GM21526 (cell line): ENCODE measurements around the gene ITPR3.

ENCODE experiments used
- ATAC-seq: cut with Tn5 transposase; IDR thresholded peaks from one replicate; pipeline ENCODE4 v1.9.1; 2021; ENCODE audit warnings: moderate library complexity; ENCODE audit not compliant: unreplicated experiment, low FRiP score

Gene ITPR3

DNA sequence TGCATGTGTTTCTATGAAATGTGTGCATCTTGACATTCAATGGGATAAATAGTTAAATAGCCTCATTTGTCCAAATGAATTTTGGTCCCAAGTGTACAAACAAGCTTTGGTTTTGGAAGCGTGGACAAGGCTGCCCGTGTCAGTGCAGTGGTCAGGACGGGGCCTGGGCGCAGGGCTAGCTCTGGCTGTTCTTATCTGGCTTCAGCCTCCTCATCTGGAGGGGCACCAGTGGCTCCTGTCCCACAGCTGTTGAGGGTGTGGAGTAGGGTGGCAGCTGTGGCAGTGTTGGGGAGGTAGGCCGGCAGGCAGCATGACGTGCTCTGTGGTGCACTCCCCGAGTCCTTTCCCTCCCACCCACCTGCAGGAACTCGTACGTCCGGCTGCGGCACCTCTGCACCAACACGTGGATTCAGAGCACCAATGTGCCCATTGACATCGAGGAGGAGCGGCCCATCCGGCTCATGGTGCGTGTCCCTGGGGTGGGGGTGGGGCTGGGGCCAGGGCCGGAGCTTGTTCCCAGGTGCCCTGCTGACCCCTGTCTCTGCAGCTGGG is 43.5 kb downstream of the ITPR3 start:
- no peak for ATAC-seq

DNA sequence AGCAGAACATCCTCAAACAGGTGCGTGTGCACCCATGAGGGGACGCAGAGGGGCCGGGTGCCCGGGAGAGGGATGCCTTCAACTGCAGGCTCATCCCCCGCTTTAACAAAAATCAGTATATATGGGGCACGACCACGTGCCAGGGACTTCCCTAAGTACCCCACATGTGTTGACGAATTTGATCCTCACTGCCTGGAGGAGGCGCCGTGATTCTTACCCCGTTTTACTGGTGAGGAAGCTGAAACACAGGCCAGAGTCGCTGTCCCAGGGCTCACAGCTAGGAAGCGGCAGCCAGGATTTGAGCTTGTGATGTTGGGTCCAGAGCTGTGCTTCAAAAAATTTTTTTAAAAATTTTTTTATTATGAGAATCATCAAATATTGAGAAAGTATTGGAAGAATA is 44.8 kb downstream of the ITPR3 start:
- ATAC-seq, result no peak

DNA sequence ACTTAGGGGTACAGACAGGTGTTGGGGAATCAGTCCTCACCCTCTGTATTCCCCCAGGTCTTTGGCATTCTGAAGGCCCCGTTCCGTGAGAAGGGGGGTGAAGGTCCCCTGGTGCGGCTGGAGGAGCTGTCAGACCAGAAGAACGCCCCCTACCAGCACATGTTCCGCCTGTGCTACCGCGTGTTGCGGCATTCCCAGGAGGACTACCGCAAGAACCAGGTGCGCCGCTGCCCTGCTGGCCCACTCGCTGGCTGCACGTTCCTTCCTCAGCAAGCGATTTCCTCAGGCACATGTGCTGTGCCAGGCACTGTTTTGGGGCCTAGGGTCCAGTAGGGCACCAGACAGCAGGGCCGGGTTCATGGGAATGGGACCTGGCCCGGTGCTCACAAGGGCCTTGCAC is 46.0 kb downstream of the ITPR3 start:
- ATAC-seq, result no peak

DNA sequence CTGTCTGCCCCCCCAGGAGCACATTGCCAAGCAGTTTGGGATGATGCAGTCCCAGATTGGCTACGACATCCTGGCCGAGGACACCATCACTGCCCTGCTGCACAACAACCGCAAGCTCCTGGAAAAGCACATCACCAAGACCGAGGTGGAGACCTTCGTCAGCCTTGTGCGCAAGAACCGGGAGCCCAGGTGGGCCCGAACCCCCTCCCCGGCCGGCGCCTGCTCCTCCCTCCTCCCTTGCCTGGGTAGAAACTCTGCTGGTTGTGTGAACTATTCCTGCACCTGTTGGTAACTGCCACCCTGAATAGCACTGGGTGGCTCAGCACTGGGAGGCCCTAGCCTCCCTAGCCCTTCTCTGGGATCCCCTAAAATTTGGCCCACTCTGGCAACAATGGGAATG is 46.7 kb downstream of the ITPR3 start:
- ATAC-seq, result no peak

DNA sequence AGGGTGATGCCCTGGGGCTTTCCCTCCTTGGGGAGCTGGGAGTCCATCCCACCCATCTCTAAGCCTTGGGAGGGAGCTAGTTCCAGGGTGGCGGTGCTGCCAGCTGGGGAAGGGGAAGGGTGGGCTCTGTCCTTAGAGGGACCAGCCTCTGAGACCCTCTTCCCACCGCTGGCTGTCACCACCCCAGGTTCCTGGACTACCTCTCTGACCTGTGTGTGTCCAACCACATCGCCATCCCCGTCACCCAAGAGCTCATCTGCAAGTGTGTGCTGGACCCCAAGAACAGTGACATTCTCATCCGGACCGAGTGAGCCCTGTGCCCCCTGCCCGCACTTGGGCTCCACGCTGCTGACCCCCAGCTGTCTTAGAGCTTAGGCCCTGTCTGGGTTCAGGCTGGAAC is 47.2 kb downstream of the ITPR3 start:
- ATAC-seq, result no peak

DNA sequence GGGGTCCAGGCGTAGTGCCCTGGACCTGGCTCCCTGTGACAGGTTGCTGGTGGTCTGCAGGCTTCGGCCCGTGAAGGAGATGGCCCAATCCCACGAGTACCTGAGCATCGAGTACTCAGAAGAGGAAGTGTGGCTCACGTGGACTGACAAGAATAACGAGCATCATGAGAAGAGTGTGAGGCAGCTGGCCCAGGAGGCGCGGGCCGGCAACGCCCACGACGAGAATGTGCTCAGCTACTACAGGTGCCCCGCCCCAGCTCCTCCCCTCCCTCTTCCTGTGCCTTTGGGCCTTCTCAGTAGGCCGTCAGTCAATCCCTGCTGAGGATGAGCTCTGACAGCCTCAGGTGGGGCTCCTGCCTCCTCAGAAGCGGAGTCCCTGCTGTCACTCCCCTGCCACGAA is 47.8 kb downstream of the ITPR3 start:
- ATAC-seq, result no peak

DNA sequence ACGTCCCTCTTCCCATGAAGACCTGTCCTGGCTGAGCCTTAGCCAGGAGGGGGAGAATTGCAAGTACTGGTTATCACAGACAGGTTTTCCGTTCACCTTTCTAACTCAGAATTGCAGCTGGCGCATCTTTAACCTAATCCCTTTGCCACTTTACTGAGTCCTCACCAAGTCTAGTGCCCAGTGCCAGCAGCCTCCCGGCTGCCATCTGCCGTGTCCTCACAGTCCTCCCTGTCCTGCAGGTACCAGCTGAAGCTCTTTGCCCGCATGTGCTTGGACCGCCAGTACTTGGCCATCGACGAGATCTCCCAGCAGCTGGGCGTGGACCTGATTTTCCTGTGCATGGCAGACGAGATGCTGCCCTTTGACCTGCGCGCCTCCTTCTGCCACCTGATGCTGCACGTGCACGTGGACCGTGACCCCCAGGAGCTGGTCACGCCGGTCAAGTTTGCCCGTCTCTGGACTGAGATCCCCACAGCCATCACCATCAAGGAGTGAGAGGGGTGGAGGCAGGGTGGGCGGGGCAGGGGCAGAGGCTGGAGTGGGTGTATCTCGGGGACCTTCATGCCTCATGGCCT is 49.1 kb downstream of the ITPR3 start:
- no peak for ATAC-seq

DNA sequence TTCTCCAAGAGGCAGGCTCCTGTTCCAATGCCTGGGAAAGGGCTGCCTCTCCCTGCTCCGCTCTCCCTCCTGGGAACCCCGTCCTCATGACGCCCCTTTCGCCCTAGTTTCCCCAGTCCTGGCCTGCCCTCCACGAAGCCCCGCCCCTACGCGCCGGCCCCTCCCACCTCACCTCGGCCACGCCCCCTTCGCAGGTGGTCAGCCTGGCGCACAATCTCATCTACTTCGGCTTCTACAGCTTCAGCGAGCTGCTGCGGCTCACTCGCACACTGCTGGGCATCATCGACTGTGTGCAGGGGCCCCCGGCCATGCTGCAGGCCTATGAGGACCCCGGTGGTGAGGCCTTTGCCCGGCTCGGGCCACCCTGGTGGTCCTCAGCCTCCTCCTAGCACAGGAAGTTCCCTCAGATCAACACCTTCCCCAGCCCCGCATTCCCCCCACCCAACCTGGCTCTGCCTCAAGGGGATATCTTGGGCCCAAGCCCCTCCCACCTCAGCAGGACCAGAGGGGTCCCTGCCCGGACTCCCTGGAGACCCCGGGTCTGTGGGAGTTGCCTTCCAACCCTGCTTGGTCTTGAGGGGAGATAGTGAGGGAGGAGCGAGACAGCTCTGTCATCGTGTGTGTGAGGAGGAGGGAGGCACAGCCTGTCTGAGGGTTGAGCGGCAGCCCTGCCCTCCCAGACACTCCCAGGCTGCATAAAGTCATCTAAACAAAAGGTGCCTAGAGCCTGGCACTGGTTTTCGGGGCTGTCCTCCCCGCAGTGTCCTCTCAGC is 50.0 kb downstream of the ITPR3 start:
- no peak for ATAC-seq

DNA sequence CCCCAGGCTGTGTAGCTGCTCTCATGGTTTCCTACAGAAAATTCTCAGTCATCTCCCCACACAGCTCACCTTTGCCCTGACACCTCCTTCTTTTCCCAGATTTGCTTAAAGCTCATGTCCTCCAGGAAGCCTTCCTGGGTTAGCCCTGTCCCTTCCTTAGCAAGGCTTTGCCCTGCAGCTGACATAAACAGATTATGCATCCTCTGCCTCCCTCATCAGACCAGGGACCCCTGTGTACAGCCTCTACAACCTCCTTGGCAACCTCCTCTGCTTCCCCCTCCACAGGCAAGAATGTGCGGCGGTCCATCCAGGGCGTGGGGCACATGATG is 50.6 kb downstream of the ITPR3 start:
- no peak for ATAC-seq

DNA sequence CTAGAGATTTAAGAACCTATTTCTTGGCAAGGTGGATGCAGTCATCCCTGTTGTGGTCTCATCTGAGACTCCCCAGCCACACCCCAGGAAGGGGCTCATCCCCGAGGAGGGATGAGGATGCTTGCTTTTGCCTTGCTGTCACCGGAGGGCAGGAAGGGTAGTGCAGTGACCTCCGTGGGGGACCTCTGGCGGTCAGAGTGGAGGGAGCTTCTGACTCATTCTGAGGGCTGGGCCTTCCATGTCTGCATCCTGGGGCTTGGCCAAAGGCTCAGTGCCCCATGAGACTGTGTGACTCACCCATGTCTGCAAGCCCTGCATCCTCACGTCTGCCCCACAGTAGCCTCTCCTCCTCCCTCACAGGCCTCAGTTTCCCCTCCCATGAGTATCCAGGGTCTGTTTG is 51.7 kb downstream of the ITPR3 start:
- no peak for ATAC-seq

DNA sequence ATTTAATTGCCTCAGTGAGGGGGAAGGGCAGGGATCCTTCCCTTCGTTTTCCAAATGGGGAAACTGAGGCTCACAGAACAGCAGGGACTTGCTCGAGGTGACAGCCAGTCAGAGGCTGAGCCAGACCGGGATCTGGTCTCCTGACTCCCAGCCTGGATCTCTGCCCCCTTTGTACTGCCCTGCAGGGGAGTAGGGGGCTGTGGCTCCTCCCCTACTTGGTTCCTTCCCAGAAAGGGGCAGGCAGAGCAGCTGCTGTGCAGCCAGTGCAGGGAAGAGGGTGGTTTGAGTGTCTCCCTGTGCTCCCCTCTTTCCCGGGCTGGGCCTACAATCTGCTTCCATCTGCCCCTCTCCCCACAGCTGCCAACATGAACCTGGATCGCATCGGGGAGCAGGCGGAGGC is 52.7 kb downstream of the ITPR3 start:
- ATAC-seq, result no peak

DNA sequence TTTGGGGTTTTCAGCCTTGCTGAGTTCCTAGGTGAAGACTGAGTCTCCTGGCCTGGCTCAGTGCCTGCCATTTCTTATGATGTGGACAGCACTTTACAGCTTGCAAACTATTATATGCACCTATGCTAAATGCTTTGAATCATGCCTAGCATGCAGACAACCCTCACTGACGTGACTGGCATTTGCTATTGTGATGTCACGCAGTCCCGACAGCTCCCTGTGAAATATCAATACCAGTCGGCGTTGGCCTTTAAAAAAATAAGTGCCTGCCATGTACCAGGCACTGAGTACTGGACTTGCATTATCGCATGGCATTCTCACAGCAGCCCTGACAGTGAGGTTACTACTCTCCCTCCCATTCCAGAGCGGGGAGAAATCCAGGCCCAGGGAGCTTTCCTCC is 54.8 kb downstream of the ITPR3 start:
- ATAC-seq, result no peak

DNA sequence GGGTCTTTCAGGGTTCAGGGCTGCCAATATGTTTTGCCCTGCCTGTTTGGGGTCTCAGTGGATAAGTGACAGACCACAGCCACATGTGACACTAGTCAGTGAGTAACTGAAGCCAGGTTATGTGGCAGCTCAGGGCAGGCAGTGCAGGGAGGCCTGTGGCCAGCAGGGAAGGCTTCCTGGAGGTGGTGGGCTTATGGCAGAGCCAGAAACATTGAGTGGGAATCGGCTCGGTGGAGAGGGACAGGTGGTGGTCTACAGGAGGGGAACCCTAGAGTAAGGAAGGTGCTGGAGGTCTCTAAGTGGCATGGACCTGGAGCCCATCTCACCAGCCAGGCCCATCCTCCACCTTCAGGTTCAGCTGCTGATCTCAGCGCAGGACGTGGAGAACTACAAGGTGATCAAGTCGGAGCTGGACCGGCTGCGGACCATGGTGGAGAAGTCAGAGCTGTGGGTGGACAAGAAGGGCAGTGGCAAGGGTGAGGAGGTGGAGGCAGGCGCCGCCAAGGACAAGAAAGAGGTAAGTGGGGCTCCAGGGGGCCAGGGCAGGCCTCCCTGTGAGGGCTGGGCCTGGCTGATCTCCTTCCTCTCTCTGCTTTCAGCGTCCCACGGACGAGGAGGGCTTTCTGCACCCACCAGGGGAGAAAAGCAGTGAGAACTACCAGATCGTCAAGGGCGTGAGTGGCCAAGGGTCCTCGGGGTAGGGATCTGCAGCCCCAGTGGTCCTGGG is 55.5 kb downstream of the ITPR3 start:
- ATAC-seq, result no peak

DNA sequence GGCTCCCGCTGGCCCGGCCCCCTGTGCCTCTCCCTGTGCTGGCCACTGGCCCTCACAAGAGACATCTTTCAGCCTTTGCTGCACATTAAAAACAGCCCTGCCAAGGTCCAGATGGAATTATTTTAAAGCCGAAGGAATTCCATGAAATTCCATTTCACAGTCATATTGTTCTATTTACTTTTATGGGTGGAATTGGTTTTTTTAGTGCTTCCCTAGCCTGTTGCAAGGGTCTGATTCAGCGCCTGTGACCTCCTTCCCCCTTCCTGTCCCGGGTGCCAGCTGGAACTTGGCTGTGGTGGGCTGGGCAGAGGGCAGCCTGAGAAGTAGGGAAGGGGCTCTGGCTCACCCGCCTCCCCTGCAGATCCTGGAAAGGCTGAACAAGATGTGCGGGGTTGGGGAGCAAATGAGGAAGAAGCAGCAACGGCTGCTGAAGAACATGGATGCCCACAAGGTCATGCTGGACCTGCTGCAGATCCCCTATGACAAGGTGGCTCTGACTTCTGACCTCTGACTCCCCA is 56.1 kb downstream of the ITPR3 start:
- no peak for ATAC-seq

DNA sequence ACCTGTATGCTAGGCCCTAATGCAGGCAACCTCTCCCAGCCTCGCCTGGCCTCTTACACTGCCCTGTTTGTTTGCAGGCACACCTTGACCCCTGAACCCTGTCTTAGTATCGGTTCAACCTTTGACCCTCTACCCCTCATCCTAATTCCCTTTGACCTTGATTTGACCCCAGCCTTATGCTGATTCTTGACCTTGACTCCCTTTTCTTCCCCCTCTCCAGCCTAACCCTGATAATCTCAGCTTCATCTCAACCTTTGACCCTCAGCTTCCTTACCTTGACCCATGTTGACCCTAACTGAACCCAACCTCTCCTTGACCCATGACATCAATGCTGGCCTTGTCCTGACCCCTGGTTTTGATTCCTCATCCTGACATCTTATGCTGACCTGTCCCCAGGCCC is 56.6 kb downstream of the ITPR3 start:
- ATAC-seq, result no peak

DNA sequence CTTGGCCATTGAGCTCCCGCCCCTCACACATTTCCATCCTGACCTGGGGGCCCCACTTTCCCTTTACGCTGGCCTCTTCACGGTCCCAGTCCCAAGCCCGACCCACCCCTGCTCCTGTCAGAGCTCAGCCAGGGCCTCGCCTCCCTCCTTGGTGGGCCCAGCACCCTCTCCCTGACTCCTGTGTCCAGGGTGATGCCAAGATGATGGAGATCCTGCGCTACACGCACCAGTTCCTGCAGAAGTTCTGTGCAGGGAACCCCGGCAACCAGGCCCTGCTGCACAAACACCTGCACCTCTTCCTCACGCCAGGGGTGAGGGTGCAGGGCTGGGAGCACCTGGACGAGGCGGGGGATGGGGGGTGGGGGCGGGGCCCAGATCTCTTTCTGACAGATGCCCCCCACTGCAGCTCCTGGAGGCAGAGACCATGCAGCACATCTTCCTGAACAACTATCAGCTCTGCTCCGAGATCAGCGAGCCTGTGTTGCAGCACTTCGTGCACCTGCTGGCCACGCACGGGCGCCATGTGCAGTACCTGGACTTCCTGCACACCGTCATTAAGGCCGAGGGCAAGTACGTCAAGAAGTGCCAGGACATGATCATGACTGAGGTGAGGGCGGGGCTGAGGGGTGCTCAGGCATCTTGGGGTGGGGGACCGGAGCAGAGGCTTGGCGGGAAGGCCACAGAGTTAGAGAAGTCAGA is 57.3 kb downstream of the ITPR3 start:
- no peak for ATAC-seq

DNA sequence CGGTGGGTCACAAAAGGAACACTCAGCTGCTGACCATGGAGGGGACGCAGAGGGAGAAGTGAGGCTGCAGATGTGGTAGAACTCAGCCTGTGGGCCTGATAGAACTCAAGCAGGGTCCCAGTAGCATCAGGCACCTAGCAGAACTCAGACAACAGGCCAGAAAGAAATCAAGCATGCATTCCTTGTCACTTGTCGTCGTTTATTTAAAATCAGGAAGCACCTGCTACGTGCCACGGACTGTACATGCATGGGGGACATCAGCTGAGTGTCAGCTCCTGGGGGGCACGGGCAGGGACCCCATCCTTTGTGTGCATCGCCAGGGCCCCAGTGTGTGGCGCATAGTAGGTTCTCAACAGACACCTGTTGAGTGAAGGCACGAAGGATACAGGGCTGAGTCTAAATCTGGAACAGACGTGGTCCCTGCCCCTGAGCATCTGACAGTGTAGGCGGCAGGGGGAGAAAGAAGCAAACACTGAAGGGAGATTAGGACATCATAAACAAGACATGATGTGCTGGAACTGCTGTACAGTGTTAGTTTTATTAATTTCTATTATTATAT is 57.9 kb downstream of the ITPR3 start:
- no peak for ATAC-seq

DNA sequence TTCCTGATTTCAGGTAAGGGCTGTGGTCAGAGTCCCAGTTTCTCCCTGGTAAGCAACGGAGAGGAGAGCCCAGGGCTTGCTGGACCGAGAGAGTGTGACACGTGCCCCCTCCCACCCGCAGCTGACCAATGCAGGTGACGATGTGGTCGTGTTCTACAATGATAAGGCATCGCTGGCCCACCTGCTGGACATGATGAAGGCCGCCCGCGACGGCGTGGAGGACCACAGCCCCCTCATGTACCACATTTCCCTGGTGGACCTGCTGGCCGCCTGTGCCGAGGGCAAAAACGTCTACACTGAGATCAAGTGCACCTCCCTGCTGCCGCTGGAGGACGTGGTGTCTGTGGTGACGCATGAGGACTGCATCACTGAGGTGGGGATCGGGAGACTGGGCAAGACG is 58.6 kb downstream of the ITPR3 start:
- no peak for ATAC-seq

DNA sequence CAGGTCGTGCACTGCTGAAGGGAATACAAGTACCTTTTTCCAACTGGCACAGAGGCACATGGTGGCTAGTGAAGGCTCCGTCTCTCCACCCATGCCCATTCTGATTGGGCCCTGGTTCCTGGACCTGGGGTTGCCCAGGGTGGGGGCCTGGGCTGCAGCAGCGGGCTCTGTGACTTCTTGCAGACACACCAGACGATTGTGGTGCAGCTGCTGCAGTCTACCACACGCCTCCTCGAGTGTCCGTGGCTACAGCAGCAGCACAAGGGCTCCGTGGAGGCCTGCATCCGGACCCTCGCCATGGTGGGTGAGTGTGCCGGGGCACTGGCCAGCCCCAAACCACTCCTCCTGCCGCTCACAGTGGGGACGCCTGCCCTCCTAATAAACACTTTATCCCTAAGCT is 61.2 kb downstream of the ITPR3 start:
- no peak for ATAC-seq

DNA sequence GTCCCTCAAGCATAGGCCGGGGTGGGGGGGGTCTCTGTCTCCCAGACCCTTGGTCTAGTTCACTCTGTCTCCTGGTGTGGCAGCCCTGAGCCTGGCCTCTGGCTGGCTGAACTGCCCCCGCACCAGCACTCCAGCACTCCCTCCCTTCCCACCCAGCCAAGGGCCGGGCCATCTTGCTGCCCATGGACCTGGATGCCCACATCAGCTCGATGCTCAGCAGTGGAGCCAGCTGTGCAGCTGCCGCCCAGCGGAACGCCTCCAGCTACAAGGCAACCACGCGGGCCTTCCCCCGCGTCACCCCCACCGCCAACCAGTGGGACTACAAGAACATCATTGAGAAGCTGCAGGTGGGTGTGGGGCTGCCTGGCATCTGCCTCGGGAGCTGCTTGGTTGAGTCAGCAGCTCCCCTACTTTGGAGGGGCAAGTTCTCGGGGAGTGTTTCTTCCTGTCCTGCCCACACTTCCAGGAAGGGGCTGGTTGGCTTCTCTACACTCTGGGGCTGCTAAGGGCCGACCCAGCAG is 62.0 kb downstream of the ITPR3 start:
- ATAC-seq, result no peak
